GM19455 (cell line): ENCODE data around the gene NAV1.
"Not testable (repeated sequence)": the region's sequence is repeated elsewhere in the genome, so short reads cannot be mapped to it uniquely, and the experiment has no call there.

Experiments
- ATAC-seq: cut with Tn5 transposase; IDR thresholded peaks from one replicate; pipeline ENCODE4 v1.9.1; 2021; ENCODE audit not compliant: unreplicated experiment

NAV1 gene

GRCh38 chr1:201545851-201546492 lies 7.0 kb downstream of the NAV1 start:
- ATAC-seq, result no peak

DNA sequence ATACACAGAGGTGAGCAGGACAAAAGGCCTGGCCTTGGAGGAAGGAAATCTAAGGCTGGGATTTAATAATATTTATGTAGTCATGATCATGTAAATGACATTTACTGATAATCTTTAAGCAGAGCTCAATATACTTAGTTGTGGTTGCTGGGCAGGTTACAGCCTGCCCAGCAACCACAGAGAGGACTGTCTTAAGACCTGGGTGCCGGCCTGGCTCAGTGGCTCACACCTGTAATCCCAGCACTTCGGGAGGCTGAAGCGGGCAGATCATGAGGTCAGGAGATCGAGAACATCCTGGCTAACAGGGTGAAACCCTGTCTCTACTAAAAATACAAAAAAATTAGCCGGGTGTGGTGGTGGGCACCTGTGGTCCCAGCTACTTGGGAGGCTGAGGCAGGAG lies 10.6 kb downstream of the NAV1 start:
- ATAC-seq, result not testable (repeated sequence)

GRCh38 chr1:201551096-201551495 lies 12.2 kb downstream of the NAV1 start:
- ATAC-seq, result no peak

DNA sequence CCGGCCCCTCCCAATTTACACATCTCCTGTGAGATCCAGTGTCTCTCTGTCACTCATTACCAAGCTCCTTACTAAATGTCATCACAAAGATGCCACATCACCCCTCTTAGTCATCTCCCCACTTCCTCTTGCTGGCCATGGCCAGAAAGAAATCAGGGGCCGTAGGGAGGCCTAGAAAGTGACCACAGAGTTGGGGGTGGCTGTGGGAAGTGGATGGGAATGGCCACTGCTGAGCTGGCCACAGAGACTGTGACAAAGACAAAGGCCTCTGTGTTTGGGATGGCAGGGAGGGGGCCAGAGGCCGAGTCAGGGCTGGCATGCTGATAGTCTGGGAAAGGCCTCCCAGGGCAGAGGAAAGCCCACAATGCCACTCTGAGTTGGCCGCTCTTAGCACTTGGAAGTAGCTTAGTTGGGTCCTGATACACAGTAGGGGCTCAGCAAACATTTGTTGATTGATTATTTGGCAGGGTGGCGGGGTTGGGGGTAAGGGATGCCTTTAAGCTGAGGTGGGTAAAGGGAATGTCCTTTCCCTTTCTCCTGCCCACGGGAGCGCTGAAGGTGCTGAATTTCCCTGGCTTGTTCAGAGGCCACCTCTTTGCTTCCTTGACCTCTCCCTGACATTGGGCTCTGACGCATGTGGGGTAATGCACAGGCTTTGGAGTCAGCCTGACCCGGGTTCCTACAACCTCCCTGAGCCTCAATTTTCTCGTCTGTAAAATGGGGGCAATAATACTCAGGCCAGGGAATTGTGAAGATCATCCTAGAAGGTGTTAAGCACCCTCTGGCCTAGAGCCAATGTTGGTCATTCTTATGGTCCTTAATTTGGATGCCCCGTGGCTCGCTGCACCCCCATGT lies 13.2 kb downstream of the NAV1 start:
- ATAC-seq, result no peak

GRCh38 chr1:201552941-201553351 lies 14.0 kb downstream of the NAV1 start:
- no peak for ATAC-seq

DNA sequence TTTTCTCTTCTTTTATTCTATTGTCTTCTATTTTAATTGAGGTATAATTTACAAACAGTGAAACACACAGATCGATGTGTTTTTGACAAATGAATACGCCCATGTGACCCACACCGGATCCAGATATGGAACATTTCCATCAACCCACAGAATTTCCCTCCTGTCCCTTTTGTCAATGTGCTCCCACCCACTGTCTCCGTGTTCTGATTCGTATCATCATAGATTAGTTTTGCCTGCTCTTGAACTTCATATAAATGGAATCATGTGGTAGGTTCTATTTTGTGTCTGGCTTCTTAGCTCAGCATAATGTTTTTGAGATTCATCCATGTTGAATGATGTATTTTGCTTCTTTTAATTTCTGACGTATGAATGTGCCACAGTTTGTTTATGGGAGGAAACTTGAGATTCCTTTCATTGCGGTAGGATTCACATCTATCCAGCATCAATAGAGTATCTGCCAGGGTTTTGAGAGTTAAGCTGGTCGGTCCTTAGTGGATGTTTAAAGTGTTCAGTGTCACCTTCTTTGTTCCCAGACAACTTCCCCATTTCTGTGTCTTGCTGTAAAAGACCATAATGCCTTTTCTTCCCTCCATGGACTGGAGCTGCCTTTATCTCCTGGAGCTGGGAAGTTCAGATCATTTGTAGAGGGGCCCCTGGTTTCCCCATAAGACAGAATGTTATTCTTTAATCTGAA lies 14.7 kb downstream of the NAV1 start:
- no peak for ATAC-seq

DNA sequence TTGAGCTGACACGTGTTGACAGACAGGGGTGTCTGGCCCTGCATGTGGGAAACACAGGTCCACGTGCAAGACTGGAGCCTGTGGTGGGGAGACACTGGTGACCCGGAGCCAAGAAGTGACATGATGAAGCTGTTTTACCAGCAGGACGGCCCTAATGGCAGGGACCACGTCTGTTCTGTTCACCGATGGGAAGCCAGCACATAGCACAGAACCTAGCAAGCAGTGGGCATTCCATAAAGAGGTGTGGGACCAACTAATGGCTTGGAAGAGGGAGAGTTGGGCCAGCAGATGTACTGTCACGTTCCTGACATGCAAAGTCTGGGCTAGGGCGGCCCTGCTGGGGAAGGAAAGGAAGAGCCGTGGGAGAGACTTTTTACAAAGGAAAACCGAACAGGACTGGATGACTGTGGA lies 15.3 kb downstream of the NAV1 start:
- ATAC-seq, result no peak

- ATAC-seq, result no peak
These were observed 16.1 kb downstream of the NAV1 start for GRCh38 chr1:201554789-201555592.

- ATAC-seq, result no peak
These were observed 16.6 kb downstream of the NAV1 start for GRCh38 chr1:201555593-201555945.

- no peak for ATAC-seq
These were observed 18.1 kb downstream of the NAV1 start for GRCh38 chr1:201556841-201557571.

- ATAC-seq, result no peak
These were observed 18.6 kb downstream of the NAV1 start for GRCh38 chr1:201557572-201557958.

DNA sequence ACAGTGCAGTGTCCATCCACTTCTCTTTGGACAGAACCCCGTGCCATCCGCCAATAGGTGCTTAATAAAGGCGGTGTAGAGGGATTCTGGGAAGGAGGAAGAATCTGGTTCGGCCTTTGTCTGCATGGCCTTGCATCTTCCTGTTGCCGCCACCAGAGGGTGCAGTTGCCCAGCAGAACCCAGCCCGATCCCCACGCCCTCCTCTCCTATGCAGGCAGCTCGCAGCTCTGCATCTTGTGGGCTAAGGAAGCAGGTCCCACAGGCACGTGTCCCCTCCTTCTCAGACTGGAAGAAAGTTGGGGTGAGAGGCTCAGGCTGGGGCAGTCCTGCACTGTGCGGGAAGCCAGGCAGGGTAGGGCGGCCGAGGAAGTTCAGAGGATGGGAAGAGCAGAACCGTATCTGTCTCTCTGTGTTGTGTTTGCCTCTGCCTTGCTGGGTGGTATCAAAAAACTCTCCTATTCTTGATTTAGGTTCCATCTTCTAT lies 20.8 kb downstream of the NAV1 start:
- peak; percentile 88 for ATAC-seq

- no peak for ATAC-seq
These were observed 21.6 kb downstream of the NAV1 start for GRCh38 chr1:201560328-201561194.

DNA sequence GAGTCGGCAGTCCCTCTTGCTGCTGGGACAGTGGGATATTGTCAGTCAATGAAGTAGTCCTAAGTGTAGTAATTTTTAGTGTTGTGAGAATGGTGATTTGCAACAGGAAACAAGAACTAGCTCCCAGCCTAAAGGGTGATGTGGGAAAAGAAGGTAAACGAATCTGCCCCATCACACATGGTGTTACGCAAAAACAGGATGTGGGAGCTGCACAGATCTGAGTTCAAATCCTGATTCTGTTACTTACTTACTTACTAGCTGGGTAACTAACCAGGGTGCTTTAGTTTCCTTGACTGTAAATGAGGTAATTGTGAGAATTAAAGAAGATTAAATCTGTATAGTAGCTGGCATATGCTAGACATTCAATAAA lies 22.3 kb downstream of the NAV1 start:
- no peak for ATAC-seq

DNA sequence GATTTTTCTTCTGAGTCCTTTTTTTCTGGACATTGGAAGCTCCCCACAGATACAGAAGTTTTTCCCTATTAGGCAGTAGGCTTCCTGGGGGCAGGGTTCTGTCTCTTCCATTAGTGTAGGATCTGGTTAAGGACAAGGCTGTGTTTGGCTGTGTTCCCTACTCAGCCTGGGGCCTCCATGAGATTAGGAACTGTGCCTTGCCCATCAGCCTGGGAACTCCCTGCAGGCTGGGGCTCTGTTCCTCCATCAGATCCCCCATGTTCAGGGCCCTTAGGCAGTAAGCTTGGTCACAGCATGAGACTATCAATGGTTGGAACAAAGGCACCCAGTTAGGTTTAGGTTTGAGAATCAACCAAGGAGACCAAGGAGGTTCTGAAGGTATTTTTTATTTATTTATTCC lies 22.7 kb downstream of the NAV1 start:
- no peak for ATAC-seq

DNA sequence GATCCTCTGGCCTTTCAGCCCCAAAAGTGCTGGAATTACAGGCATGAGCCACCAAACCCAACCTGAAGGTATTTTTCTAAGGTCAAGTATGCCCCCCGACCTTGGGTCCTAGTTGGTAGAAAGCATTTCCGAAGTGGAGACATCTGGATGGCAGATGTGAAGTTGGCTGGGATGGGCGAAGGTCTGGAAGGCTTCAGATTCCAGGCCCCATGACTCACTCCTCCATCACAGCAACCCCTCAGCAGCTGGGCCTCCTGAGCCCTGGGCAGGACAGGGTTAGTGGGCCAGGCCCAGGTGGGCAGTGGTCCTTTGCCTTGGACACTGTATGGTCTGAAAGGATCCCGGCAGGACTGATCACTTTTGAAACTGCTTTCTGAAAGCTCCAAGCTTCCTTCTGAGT lies 23.3 kb downstream of the NAV1 start:
- no peak for ATAC-seq

DNA sequence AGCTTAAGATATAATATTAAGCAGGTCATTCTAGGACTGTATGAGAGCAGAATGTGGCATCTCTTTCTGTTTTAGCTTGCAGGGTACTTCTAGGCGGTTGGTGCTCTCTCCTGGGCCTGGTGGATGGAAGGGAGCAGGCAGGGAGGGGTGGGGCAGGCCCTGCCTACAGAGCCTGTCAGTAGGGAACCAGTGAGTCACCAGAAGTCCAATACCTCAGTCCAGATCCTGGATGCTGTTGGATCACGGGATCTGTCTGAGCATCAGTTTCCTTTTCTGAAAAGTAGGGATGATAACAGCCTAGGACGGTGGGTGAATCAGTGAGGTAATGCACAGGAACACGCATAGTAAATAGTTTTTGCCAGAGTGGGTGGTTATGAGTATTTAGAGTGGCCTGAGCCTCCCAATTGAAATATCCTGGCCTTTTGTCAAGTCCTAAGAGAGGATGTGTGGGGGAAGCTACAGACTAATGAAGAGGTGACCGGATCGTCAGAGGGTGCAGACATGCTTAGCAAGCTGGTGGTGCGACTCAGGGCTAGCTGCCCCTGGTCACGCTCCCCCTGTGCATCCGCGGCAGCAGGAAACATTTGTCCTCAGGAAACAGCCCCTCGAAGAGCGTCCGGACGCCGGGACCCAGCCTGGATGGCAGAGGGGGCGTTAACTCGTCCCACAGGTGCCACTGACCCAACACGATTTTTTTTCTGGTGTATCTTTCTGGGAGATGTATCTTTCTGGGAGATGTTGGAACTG lies 23.9 kb downstream of the NAV1 start:
- no peak for ATAC-seq

GRCh38 chr1:201563406-201563780 lies 24.5 kb downstream of the NAV1 start:
- no peak for ATAC-seq

- no peak for ATAC-seq
These were observed 25.0 kb downstream of the NAV1 start for GRCh38 chr1:201563941-201564340.
